Activated T-helper 1 cell treated with anti-CD3 and anti-CD28 coated beads, Interleukin-12 subunit alpha, Interleukin-12 subunit beta, Interleukin-2, Interleukin-4 antibody, amounts not matched to agents 30 ng/mL and 10 ng/mL and 1 ng/mL, durations not matched to agents 14 hours and 24 hours and 36 hours (primary cell): Measurements from ENCODE around the gene PAX8. TPM values are rescaled to one million over a fixed set of nuclear protein-coding genes. Genes with fewer than 3 reads are reported as not detected.

ENCODE experiments used
- DNase-seq: peaks from one replicate; pipeline ENCODE4 v3.0.0; 2021; ENCODE audit warnings: low spot score
- H3K27ac Mint-ChIP-seq: one replicate; pipeline ENCODE4 v1.8.0; 2021; ENCODE audit warnings: mild to moderate bottlenecking, mixed read lengths
- H3K27me3 Mint-ChIP-seq: one replicate; pipeline ENCODE4 v1.8.0; 2022; ENCODE audit warnings: mild to moderate bottlenecking, moderate library complexity, mixed read lengths; ENCODE audit not compliant: insufficient read depth
- H3K36me3 Mint-ChIP-seq: one replicate; pipeline ENCODE4 v1.8.0; 2021; ENCODE audit warnings: low read depth, mixed read lengths
- H3K4me1 Mint-ChIP-seq: one replicate; pipeline ENCODE4 v1.8.0; 2021; ENCODE audit warnings: low read depth, mixed read lengths
- H3K4me3 Mint-ChIP-seq: one replicate; pipeline ENCODE4 v1.8.0; 2021; ENCODE audit warnings: mild to moderate bottlenecking, moderate library complexity, mixed read lengths
- H3K9me3 Mint-ChIP-seq: one replicate; pipeline ENCODE4 v1.8.0; 2021; ENCODE audit warnings: mixed read lengths
- intact Hi-C: fragments of 100-400 bp; cut with micrococcal nuclease; formaldehyde crosslinking; loops from one replicate; pipeline ENCODE4 v1.15.1; 2024
- total RNA-seq: library from RNA; stranded (reverse); gene quantifications from 2 replicates; pipeline ENCODE4 v1.2.3, GENCODE V29; 2022

Gene PAX8
- total RNA-seq, 1 donor from 2014 or later = 0.70 TPM

GRCh38 chr2:113227698-113228097, 51.0 kb downstream of the PAX8 start:
- H3K27me3 Mint-ChIP-seq = peaks cover 3% of the 10 kb centered on the region
- no peaks in the 10 kb centered on the region for H3K9me3 Mint-ChIP-seq
- no peak overlapping the region for H3K4me3 Mint-ChIP-seq
- intact Hi-C loops = no loop called here
- peaks cover 32% of the 10 kb centered on the region for H3K4me1 Mint-ChIP-seq
- DNase-seq = no peak
- H3K27ac Mint-ChIP-seq = no peak overlapping the region
- H3K36me3 Mint-ChIP-seq = no peaks in the 10 kb centered on the region

GRCh38 chr2:113227290-113227689, 51.4 kb downstream of the PAX8 start:
- H3K4me1 Mint-ChIP-seq = peaks cover 32% of the 10 kb centered on the region
- H3K36me3 Mint-ChIP-seq = no peaks in the 10 kb centered on the region
- peaks cover 3% of the 10 kb centered on the region for H3K27me3 Mint-ChIP-seq
- intact Hi-C loops = no loop called here
- peak overlapping the region; percentile 3 for H3K27ac Mint-ChIP-seq
- H3K9me3 Mint-ChIP-seq = no peaks in the 10 kb centered on the region
- H3K4me3 Mint-ChIP-seq = no peak overlapping the region
- no peak for DNase-seq

GRCh38 chr2:113226462-113226861, 52.3 kb downstream of the PAX8 start:
- Mint-ChIP-seq H3K9me3 (no peaks in the 10 kb centered on the region), H3K36me3 (no peaks in the 10 kb centered on the region), H3K27ac (no peak overlapping the region), H3K4me1 (peaks cover 32% of the 10 kb centered on the region), H3K27me3 (peaks cover 3% of the 10 kb centered on the region), H3K4me3 (no peak overlapping the region)
- no peak for DNase-seq
- intact Hi-C loops = no loop called here

GRCh38 chr2:113225263-113226259, 53.2 kb downstream of the PAX8 start:
- no peaks in the 10 kb centered on the region for H3K27me3 Mint-ChIP-seq
- no peaks in the 10 kb centered on the region for H3K36me3 Mint-ChIP-seq
- peaks cover 23% of the 10 kb centered on the region for H3K4me1 Mint-ChIP-seq
- DNase-seq = no peak
- no peak overlapping the region for H3K27ac Mint-ChIP-seq
- no peak overlapping the region for H3K4me3 Mint-ChIP-seq
- no peaks in the 10 kb centered on the region for H3K9me3 Mint-ChIP-seq
- intact Hi-C loops = no loop called here

GRCh38 chr2:113224647-113225236, 54.0 kb downstream of the PAX8 start:
- no peak for DNase-seq
- intact Hi-C loops = no loop called here
- H3K36me3 Mint-ChIP-seq = no peaks in the 10 kb centered on the region
- H3K9me3 Mint-ChIP-seq = no peaks in the 10 kb centered on the region
- H3K27me3 Mint-ChIP-seq = no peaks in the 10 kb centered on the region
- no peak overlapping the region for H3K27ac Mint-ChIP-seq
- H3K4me1 Mint-ChIP-seq = peaks cover 15% of the 10 kb centered on the region
- H3K4me3 Mint-ChIP-seq = no peak overlapping the region

- H3K4me3 Mint-ChIP-seq = no peak overlapping the region
- peaks cover 9% of the 10 kb centered on the region for H3K4me1 Mint-ChIP-seq
- H3K9me3 Mint-ChIP-seq = no peaks in the 10 kb centered on the region
- no peaks in the 10 kb centered on the region for H3K27me3 Mint-ChIP-seq
- H3K27ac Mint-ChIP-seq = no peak overlapping the region
- no peak for DNase-seq
- no peaks in the 10 kb centered on the region for H3K36me3 Mint-ChIP-seq
- intact Hi-C loops = no loop called here
These were observed 54.9 kb downstream of the PAX8 start for GRCh38 chr2:113223813-113224212.

- H3K9me3 Mint-ChIP-seq = no peaks in the 10 kb centered on the region
- H3K4me3 Mint-ChIP-seq = no peak overlapping the region
- H3K27me3 Mint-ChIP-seq = no peaks in the 10 kb centered on the region
- intact Hi-C loops = no loop called here
- H3K36me3 Mint-ChIP-seq = no peaks in the 10 kb centered on the region
- H3K4me1 Mint-ChIP-seq = peaks cover 9% of the 10 kb centered on the region
- no peak overlapping the region for H3K27ac Mint-ChIP-seq
- no peak for DNase-seq
These were observed 56.9 kb downstream of the PAX8 start for GRCh38 chr2:113221846-113222245.

GRCh38 chr2:113220970-113221708, 57.6 kb downstream of the PAX8 start:
- Mint-ChIP-seq H3K4me3 (no peak overlapping the region), H3K27me3 (no peaks in the 10 kb centered on the region), H3K9me3 (no peaks in the 10 kb centered on the region), H3K36me3 (no peaks in the 10 kb centered on the region), H3K4me1 (peaks cover 9% of the 10 kb centered on the region), H3K27ac (no peak overlapping the region)
- DNase-seq = no peak
- intact Hi-C loops = no loop called here

- no peak overlapping the region for H3K4me3 Mint-ChIP-seq
- no peak for DNase-seq
- peaks cover 9% of the 10 kb centered on the region for H3K4me1 Mint-ChIP-seq
- no peaks in the 10 kb centered on the region for H3K27me3 Mint-ChIP-seq
- no peaks in the 10 kb centered on the region for H3K36me3 Mint-ChIP-seq
- H3K27ac Mint-ChIP-seq = no peak overlapping the region
- H3K9me3 Mint-ChIP-seq = no peaks in the 10 kb centered on the region
- intact Hi-C loops = no loop called here
These were observed 58.7 kb downstream of the PAX8 start for GRCh38 chr2:113219889-113220641.

GRCh38 chr2:113219525-113219888, 59.2 kb downstream of the PAX8 start:
- intact Hi-C loops = no loop called here
- Mint-ChIP-seq H3K4me1 (peaks cover 15% of the 10 kb centered on the region), H3K27me3 (no peaks in the 10 kb centered on the region), H3K27ac (no peak overlapping the region), H3K4me3 (no peak overlapping the region), H3K36me3 (no peaks in the 10 kb centered on the region), H3K9me3 (no peaks in the 10 kb centered on the region)
- no peak for DNase-seq

- no peak for DNase-seq
- H3K36me3 Mint-ChIP-seq = no peaks in the 10 kb centered on the region
- no peak overlapping the region for H3K4me3 Mint-ChIP-seq
- no peaks in the 10 kb centered on the region for H3K9me3 Mint-ChIP-seq
- intact Hi-C loops = no loop called here
- H3K27ac Mint-ChIP-seq = no peak overlapping the region
- no peaks in the 10 kb centered on the region for H3K27me3 Mint-ChIP-seq
- peaks cover 17% of the 10 kb centered on the region for H3K4me1 Mint-ChIP-seq
These were observed 59.7 kb downstream of the PAX8 start for GRCh38 chr2:113219092-113219441.

- DNase-seq = no peak
- H3K27ac Mint-ChIP-seq = no peak overlapping the region
- no peaks in the 10 kb centered on the region for H3K9me3 Mint-ChIP-seq
- no peaks in the 10 kb centered on the region for H3K36me3 Mint-ChIP-seq
- no peak overlapping the region for H3K4me3 Mint-ChIP-seq
- intact Hi-C loops = no loop called here
- peaks cover under 1% of the 10 kb centered on the region for H3K27me3 Mint-ChIP-seq
- H3K4me1 Mint-ChIP-seq = peaks cover 17% of the 10 kb centered on the region
These were observed 60.2 kb downstream of the PAX8 start for GRCh38 chr2:113218283-113219091.
